H1 (cell line): ENCODE measurements around the gene C3orf20.

ENCODE experiments used
- ASH2L ChIP-seq: fragments of 200-600, 300-600 bp; sonication (generic); IDR thresholded peaks from one replicate; pipeline ENCODE4 v1.7.1; 2017; ENCODE audit warnings: low read length
- ATF3 ChIP-seq: IDR thresholded peaks from 2 replicates; pipeline ENCODE4 v1.6.1; 2011; ENCODE audit warnings: low read depth, mild to moderate bottlenecking, low read length; ENCODE audit not compliant: insufficient read depth
- POLR2A ChIP-seq, 2 experiments: IDR thresholded peaks; 1 replicate in 1 of 2; 2 replicates in 1 of 2; pipeline ENCODE4 v1.6.1; 2011; ENCODE audit warnings: low read depth in 2 of 2, low read length in 2 of 2, mild to moderate bottlenecking in 2 of 2; ENCODE audit errors: control extremely low read depth in 1 of 2
- RAD21 ChIP-seq, 2 experiments: IDR thresholded peaks in 1 of 2; conservative IDR thresholded peaks in 1 of 2; 2 replicates each; pipeline ENCODE4 v1.6.1; 2011; ENCODE audit warnings: low read depth in 2 of 2, low read length in 2 of 2, improper control_type of control experiment in 1 of 2, inconsistent platforms in 1 of 2, mild to moderate bottlenecking in 1 of 2, moderate library complexity in 1 of 2
- RFX5 ChIP-seq: IDR thresholded peaks from 2 replicates; pipeline ENCODE4 v1.6.1; 2011; ENCODE audit warnings: low read depth, low read length, improper control_type of control experiment, borderline replicate concordance
- SUZ12 ChIP-seq: fragments of 200-600 bp; sonication (generic); IDR thresholded peaks from 2 replicates; pipeline ENCODE4 v1.6.1; 2012; ENCODE audit warnings: mild to moderate bottlenecking, inconsistent platforms, low read length, moderate library complexity, mixed read lengths
- TBP ChIP-seq: IDR thresholded peaks from 2 replicates; pipeline ENCODE4 v1.6.1; 2011; ENCODE audit warnings: low read depth, low read length, improper control_type of control experiment
- ZNF274 ChIP-seq: IDR thresholded peaks from 2 replicates; pipeline ENCODE4 v1.7.0; 2012; ENCODE audit warnings: low read length, borderline replicate concordance; ENCODE audit errors: extremely low read depth
- TF ChIP-seq, protein P1 (sequence below), 3 experiments: IDR thresholded peaks; 1 replicate in 2 of 3; 2 replicates in 1 of 3; pipeline versions ENCODE4 v1.5.1 to v1.6.1; 2011; ENCODE audit warnings: low read length in 3 of 3, mild to moderate bottlenecking in 3 of 3, inconsistent platforms in 2 of 3, low read depth in 1 of 3, moderate library complexity in 1 of 3; ENCODE audit not compliant: insufficient read depth in 1 of 3; ENCODE audit errors: control extremely low read depth in 1 of 3

DNA sequence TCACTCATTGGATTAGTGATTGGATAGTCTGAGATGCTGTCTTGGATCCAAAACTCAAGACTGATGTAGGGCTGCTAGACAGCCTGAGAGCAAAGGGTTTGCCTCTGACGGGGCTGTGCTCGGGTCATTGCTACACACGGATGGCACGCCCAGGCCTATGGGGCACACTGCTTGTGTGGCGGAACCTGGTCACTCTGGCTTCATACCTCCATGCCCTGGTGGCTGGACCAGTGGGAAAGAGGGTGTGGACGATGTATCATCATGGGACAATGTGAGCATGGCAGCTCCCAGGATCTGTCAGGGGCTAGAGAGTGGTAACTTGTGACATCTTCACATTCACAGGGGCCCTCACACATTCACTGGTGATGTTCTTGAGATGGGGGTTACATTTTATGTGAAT, 41.5 kb upstream of the C3orf20 start:
- TF ChIP-seq RAD21 (IDR thresholded peaks at IDR 0.05 in 1 of 2, conservative IDR thresholded peaks at IDR 0.05 in 1 of 2; ENCODE audit: low read depth in 2 of 2, low read length in 2 of 2) (no peak), SUZ12 (no peak), RFX5 (no peak), ZNF274 (no peak), ASH2L (no peak), TBP (no peak), POLR2A (IDR thresholded peaks at IDR 0.05; ENCODE audit: control extremely low read depth in 1 of 2, low read depth in 2 of 2, low read length in 2 of 2) (no peak), ATF3 (no peak)
- TF ChIP-seq, protein P1, sequence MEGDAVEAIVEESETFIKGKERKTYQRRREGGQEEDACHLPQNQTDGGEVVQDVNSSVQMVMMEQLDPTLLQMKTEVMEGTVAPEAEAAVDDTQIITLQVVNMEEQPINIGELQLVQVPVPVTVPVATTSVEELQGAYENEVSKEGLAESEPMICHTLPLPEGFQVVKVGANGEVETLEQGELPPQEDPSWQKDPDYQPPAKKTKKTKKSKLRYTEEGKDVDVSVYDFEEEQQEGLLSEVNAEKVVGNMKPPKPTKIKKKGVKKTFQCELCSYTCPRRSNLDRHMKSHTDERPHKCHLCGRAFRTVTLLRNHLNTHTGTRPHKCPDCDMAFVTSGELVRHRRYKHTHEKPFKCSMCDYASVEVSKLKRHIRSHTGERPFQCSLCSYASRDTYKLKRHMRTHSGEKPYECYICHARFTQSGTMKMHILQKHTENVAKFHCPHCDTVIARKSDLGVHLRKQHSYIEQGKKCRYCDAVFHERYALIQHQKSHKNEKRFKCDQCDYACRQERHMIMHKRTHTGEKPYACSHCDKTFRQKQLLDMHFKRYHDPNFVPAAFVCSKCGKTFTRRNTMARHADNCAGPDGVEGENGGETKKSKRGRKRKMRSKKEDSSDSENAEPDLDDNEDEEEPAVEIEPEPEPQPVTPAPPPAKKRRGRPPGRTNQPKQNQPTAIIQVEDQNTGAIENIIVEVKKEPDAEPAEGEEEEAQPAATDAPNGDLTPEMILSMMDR (IDR thresholded peaks at IDR 0.05; ENCODE audit: control extremely low read depth in 1 of 3, insufficient read depth in 1 of 3, low read depth in 1 of 3, low read length in 3 of 3) = no peak
